ENCODE results near the gene EHF. TPM values are rescaled to one million over a fixed set of nuclear protein-coding genes. Genes with fewer than 3 reads are reported as not detected.

The EHF gene
- polyA plus RNA-seq, 1 of the 3 experiments (the other 2 are of a cell fraction), result not detected

GRCh38 chr11:34641456-34641855 lies 20.6 kb downstream of the EHF start:
- Histone ChIP-seq H3K4me3 (ENCODE audit: low read depth in 2 of 2, low read length in 1 of 2) (no peak overlapping the region), H2AFZ (ENCODE audit: low read depth) (no peak overlapping the region), H3K27me3 (ENCODE audit: insufficient read depth) (no peaks in the 10 kb centered on the region; the same call in 1 of the 2 replicates), H3K9ac (no peak overlapping the region), H4K20me1 (ENCODE audit: insufficient read depth) (no peaks in the 10 kb centered on the region), H3K27ac (ENCODE audit: low read depth in 2 of 2, low read length in 1 of 2) (no peak overlapping the region), H3K9me2 (no peaks in the 10 kb centered on the region), H3K4me1 (ENCODE audit: control insufficient read depth in 1 of 2, insufficient read depth in 2 of 2, low read depth in 1 of 2, low read length in 1 of 2) (peaks cover 0 to 2% of the 10 kb centered on the region in 2 experiments; a peak in 1 of 4 replicates), H3K79me2 (ENCODE audit: insufficient read depth) (no peaks in the 10 kb centered on the region), H3K9me3 (no peaks in the 10 kb centered on the region), H3K36me3 (replicated peaks in 1 of 2; ENCODE audit: control insufficient read depth in 1 of 2, insufficient read depth in 2 of 2, low read length in 1 of 2) (no peaks in the 10 kb centered on the region), H3K4me2 (no peak overlapping the region), H3F3A (replicated peaks; ENCODE audit: insufficient read depth) (no peaks in the 10 kb centered on the region)
- no peak for DNase-seq
- POLR2A ChIA-PET, result no interaction called here
- WGBS (ENCODE audit: low lambda C conversion rate), result 40% methylated on average over 5 of the region's 5 CpGs
- no peak for TF ChIP-seq TAF1 (IDR thresholded peaks at IDR 0.05; ENCODE audit: borderline replicate concordance, low read depth, low read length)
- no peak for TF ChIP-seq JUND (IDR thresholded peaks at IDR 0.05)
- TF ChIP-seq GABPA (IDR thresholded peaks at IDR 0.05; ENCODE audit: low read depth), result no peak
- TF ChIP-seq RXRA (IDR thresholded peaks at IDR 0.05; ENCODE audit: borderline replicate concordance, low read depth), result no peak
- no peak for TF ChIP-seq SIN3A (IDR thresholded peaks at IDR 0.05; ENCODE audit: borderline replicate concordance, low read depth, low read length)
- no peak for TF ChIP-seq RCOR1 (IDR thresholded peaks at IDR 0.05; ENCODE audit: low read length)
- no peak for TF ChIP-seq USF1 (IDR thresholded peaks at IDR 0.05; ENCODE audit: borderline replicate concordance, low read depth)
- TF ChIP-seq FOXM1 (IDR thresholded peaks at IDR 0.05; ENCODE audit: low read depth), result no peak
- no peak for TF ChIP-seq RAD21 (IDR thresholded peaks at IDR 0.05; ENCODE audit: low read length)
- TF ChIP-seq EZH2phosphoT487 (IDR thresholded peaks at IDR 0.05; ENCODE audit: borderline replicate concordance, low read depth), result no peak
- no peak for TF ChIP-seq IRF3 (IDR thresholded peaks at IDR 0.05; ENCODE audit: low read depth, low read length)
- TF ChIP-seq SMC3 (IDR thresholded peaks at IDR 0.05; ENCODE audit: low read depth, low read length), result no peak
- no peak for TF ChIP-seq FOXJ3 (CRISPR knock-in tag; IDR thresholded peaks at IDR 0.05)
- TF ChIP-seq REST (IDR thresholded peaks at IDR 0.05; ENCODE audit: low read depth, low read length), result no peak
- TF ChIP-seq CHD2 (IDR thresholded peaks at IDR 0.05; ENCODE audit: low read length, partially characterized antibody), result no peak
- TF ChIP-seq GATA2 (CRISPR knock-in tag; IDR thresholded peaks at IDR 0.05), result no peak
- CTCF ChIA-PET, result interaction anchor here (0.7 to 1.7 kb wide), 4 partner anchors 12 to 664 kb away, joined by 3 to 4 read pairs (median 3); no protein-coding TSS in a partner anchor

Measured in SK-N-SH (cell line).